MCF 10A (cell line): ENCODE measurements around the gene IRF9. TPM values are rescaled to one million over a fixed set of nuclear protein-coding genes. Genes with fewer than 3 reads are reported as not detected.
A peak's percentile ranks its signal among the peaks of the same experiment; 100 is the strongest.

Experiments
- BruUV-seq: library from RNA; stranded (reverse); fragments of 400-500 nt; replicated peaks from 2 replicates; lab custom pipeline; 2021; lab: Mats Ljungman, UMichigan
- CTCF ChIA-PET: fragments of 300-600 bp; sonication (Branson Sonifier 250); formaldehyde crosslinking; extraction: SDS; loops from one replicate; lab custom pipeline; 2021; ENCODE audit warnings: antibody characterized with exemption, inconsistent platforms; lab: Yijun Ruan, JAX
- POLR2A ChIA-PET: fragments of 300-600, 350-650 bp; sonication (Branson Sonifier 250); formaldehyde crosslinking; extraction: SDS; loops from one replicate; lab custom pipeline; 2020; ENCODE audit warnings: antibody characterized with exemption, inconsistent platforms; lab: Yijun Ruan, JAX
- DNase-seq: peaks from one replicate; pipeline ENCODE4 v3.0.0-alpha.2; 2018; ENCODE audit not compliant: unreplicated experiment
- H3K27ac Mint-ChIP-seq: one replicate; pipeline ENCODE4 v1.8.0; 2022; ENCODE audit warnings: mild to moderate bottlenecking, low read depth, mixed read lengths; ENCODE audit not compliant: unreplicated experiment
- H3K27me3 Mint-ChIP-seq: one replicate; pipeline ENCODE4 v1.8.0; 2022; ENCODE audit warnings: mixed read lengths; ENCODE audit not compliant: insufficient read depth, unreplicated experiment
- H3K36me3 Mint-ChIP-seq: one replicate; pipeline ENCODE4 v1.8.0; 2022; ENCODE audit warnings: mild to moderate bottlenecking, moderate library complexity, mixed read lengths; ENCODE audit not compliant: insufficient read depth, unreplicated experiment
- H3K4me1 Mint-ChIP-seq: one replicate; pipeline ENCODE4 v1.8.0; 2022; ENCODE audit warnings: mixed read lengths; ENCODE audit not compliant: insufficient read depth, unreplicated experiment
- H3K4me3 Mint-ChIP-seq: one replicate; pipeline ENCODE4 v1.8.0; 2022; ENCODE audit warnings: mild to moderate bottlenecking, moderate library complexity, mixed read lengths; ENCODE audit not compliant: unreplicated experiment
- H3K9me3 Mint-ChIP-seq: one replicate; pipeline ENCODE4 v1.8.0; 2022; ENCODE audit warnings: mixed read lengths; ENCODE audit not compliant: unreplicated experiment
- CTCF ChIP-seq: fragments of 200-600 bp; IDR thresholded peaks from one replicate; pipeline ENCODE4 v1.8.0; 2022; ENCODE audit warnings: antibody characterized with exemption, mild to moderate bottlenecking; ENCODE audit not compliant: unreplicated experiment
- intact Hi-C: fragments of 100-400 bp; cut with micrococcal nuclease; formaldehyde crosslinking; loops from 2 replicates; pipeline ENCODE4 v1.14.1; 2022
- microRNA-seq: library from miRNA; unstranded; fragments of <30 nt; microRNA quantifications from one replicate; pipeline ENCODE4 v1.2.0, GENCODE V29; 2022
- total RNA-seq: library from RNA; stranded (reverse); gene quantifications from 2 replicates; pipeline ENCODE4 v1.2.3, GENCODE V29; 2022

The IRF9 gene
- total RNA-seq, 1 experiment from 2014 or later = 13.6 TPM

DNA sequence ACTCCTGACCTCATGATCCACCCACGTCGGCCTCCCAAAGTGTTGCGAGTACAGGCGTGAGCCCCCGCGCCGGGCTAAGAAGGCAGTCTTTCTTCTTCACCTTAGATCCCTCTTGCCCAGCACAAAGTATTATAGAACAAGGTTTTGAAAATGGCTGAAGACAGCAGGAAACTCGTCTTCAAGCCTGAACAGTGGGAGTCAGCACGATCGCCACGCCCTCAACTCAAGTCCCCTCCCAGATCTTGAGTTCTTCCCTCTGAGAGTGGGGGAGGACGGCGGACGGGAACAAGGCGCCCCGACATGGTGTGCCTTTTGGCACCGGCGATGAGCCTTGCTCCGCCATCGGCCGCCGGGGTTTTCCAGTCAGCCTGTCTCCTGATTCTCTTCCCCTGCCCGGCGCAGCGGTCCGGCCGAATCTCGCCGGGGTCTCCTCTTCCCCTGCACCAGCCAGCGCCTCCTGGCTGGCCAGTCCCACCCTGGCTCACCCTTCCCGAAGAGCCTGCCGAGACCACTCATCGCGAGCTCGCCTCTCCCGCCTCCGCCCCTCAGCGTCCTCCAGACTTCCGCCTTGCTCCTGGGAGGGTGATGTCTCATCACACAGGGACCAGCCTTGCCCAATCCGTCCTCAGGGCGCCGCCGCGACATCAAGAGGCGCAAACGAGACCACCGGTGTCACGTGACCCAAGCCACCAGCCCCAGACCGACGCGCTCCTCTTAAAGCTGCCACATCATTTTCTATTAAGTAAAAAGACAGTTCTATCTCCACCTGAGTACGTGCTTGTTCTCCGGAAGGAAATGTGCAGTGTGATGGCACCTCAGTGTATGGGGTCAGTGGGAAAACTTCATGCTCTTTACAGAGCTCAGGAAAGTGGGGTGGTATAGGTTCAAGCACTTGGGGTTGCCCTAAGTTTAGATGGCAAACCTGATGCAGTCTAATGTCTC, 52.1 kb downstream of the IRF9 start, which contains the start of gene CHMP4A:
CHMP4A (minus strand) TSS at position 565 of the 942 bp plus-strand sequence; CDS start at position 516, 49 bp downstream.
- intact Hi-C loops = loop anchor here (2.0 kb wide), 1 partner anchor 24 kb away; the partner anchor contains the start of gene IPO4
- CTCF ChIA-PET = interaction anchor here (0.6 to 4.2 kb wide), 10 partner anchors 13 to 224 kb away, joined by 3 to 32 read pairs (median 4); partner anchors contain the start of genes CIDEB, TINF2 and TM9SF1
- H3K27me3 Mint-ChIP-seq = no peaks in the 10 kb centered on the region
- H3K36me3 Mint-ChIP-seq = peaks cover 75% of the 10 kb centered on the region
- peak; percentile 98 for DNase-seq
- H3K4me1 Mint-ChIP-seq = peaks cover 20% of the 10 kb centered on the region
- TF ChIP-seq CTCF = no peak
- H3K4me3 Mint-ChIP-seq = peak within 1 kb of the TSS; percentile 96
- H3K9me3 Mint-ChIP-seq = no peaks in the 10 kb centered on the region
- peak within 1 kb of the TSS; percentile 99 for H3K27ac Mint-ChIP-seq
- POLR2A ChIA-PET = interaction anchor here (0.6 to 5.9 kb wide), 31 partner anchors 10 to 217 kb away, joined by 3 to 69 read pairs (median 6); partner anchors contain the start of genes DCAF11, DHRS1, GMPR2 and IPO4
- BruUV-seq = no TSS peak

DNA sequence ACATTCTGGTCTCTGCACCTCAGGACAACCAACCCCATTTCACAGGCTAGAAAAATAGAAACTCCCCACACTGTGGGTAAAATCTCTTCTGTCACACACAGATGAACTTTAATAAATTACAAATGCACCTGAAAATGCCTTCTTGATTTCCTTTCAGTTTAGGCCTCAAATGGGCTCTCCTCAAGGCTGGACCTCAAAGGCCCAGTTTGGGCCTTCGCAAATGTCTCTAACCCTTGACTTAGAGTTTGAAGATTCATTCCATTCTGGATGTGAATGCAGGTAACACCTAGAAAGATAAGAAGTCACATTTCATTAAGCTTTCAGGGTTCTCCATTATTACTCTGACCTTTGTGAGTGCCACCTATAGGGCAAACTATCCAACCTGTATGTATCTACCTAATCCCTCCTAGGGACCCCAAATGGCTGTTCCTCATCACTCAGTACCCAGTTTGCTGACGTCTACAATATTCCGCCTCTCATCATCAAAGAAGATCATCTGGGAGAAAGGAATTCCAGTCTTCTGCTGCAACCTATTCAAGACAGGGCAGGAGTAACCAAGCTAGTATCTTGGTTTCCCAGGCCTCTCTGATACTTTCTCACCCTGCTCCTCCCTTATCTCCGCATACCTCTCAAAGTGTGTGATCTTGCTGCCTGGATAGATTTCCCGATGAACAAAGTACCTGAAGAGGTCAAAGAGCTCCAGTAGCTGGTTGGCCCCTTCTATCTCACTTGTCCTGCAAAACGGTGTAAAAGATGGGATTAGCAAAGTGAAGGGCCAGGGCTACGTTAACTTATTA, 53.0 kb downstream of the IRF9 start:
- TSS peak; percentile 79 for BruUV-seq
- Mint-ChIP-seq H3K4me3 (peak overlapping the region; percentile 96), H3K4me1 (peaks cover 20% of the 10 kb centered on the region), H3K9me3 (no peaks in the 10 kb centered on the region), H3K27ac (peak overlapping the region; percentile 99), H3K27me3 (no peaks in the 10 kb centered on the region), H3K36me3 (peaks cover 69% of the 10 kb centered on the region)
- CTCF ChIA-PET = interaction anchor here (0.5 to 4.2 kb wide), 15 partner anchors 14 to 223 kb away, joined by 3 to 32 read pairs (median 4); partner anchors contain the start of genes CIDEB, GMPR2, IRF9 and NEDD8
- intact Hi-C loops = loop anchor here (2.0 kb wide), 1 partner anchor 25 kb away; the partner anchor contains the start of gene IPO4
- no peak for TF ChIP-seq CTCF
- no peak for DNase-seq
- POLR2A ChIA-PET = interaction anchor here (0.7 to 5.9 kb wide), 29 partner anchors 10 to 217 kb away, joined by 3 to 69 read pairs (median 6); partner anchors contain the start of genes DCAF11, DHRS1, GMPR2 and IPO4

GRCh38 chr14:24215495-24216344, 54.7 kb downstream of the IRF9 start, which contains the start of gene MDP1:
MDP1 (minus strand) TSS chr14:24216066; CDS start chr14:24215955, 111 bp downstream.
- no TSS peak for BruUV-seq
- TF ChIP-seq CTCF = peak; percentile 25
- peak within 1 kb of the TSS; percentile 73 for H3K27ac Mint-ChIP-seq
- H3K36me3 Mint-ChIP-seq = peaks cover 53% of the 10 kb centered on the region
- H3K4me3 Mint-ChIP-seq = peak within 1 kb of the TSS; percentile 80
- DNase-seq = peak; percentile 87
- ChIA-PET CTCF (interaction anchor here (0.6 to 4.2 kb wide), 10 partner anchors 9 to 118 kb away, joined by 3 to 32 read pairs (median 5); partner anchors contain the start of genes CIDEB and TINF2), POLR2A (interaction anchor here (0.7 to 5.1 kb wide), 21 partner anchors 9 to 135 kb away, joined by 3 to 69 read pairs (median 5); partner anchors contain the start of genes DCAF11, DHRS1, EMC9 and GMPR2)
- peaks cover 20% of the 10 kb centered on the region for H3K4me1 Mint-ChIP-seq
- H3K9me3 Mint-ChIP-seq = no peaks in the 10 kb centered on the region
- intact Hi-C loops = loop anchor here (1.0 kb wide), 3 partner anchors 17 to 82 kb away; partner anchors contain the start of genes GMPR2 and NEDD8
- H3K27me3 Mint-ChIP-seq = no peaks in the 10 kb centered on the region

Small RNA genes within 50 kb of the gene (microRNA-seq; reads per million reads assigned to microRNA genes)
- gene MIR7703 = not detected

Other genes with a start within 250 kb of the IRF9 start
- 28.4 and 32.5 TPM in 2 replicates for gene DHRS4, start 207.5 kb upstream of the IRF9 start, total RNA-seq
- 18.1 and 20.8 TPM in 2 replicates for gene DHRS4L2, start 172.3 kb upstream of the IRF9 start, total RNA-seq
- gene CARMIL3, start 109.3 kb upstream of the IRF9 start, total RNA-seq = 0.20 TPM in 1 of 2 replicates, not detected in the other
- gene CPNE6, start 89.7 kb upstream of the IRF9 start, total RNA-seq = not detected in 2 replicates
- gene PCK2, start 67.0 kb upstream of the IRF9 start, total RNA-seq = 64.7 and 112 TPM in 2 replicates
- 38.6 and 48.8 TPM in 2 replicates for gene DCAF11, start 46.5 kb upstream of the IRF9 start, total RNA-seq
- 1.3 and 2.1 TPM in 2 replicates for gene NRL, start 46.3 kb upstream of the IRF9 start, total RNA-seq
- gene FITM1, start 30.6 kb upstream of the IRF9 start, total RNA-seq = 0.47 TPM in 1 of 2 replicates, not detected in the other
- 126 and 135 TPM in 2 replicates for gene PSME1, start 25.1 kb upstream of the IRF9 start, total RNA-seq
- gene EMC9, start 19.7 kb upstream of the IRF9 start, total RNA-seq = 49.2 and 49.9 TPM in 2 replicates
- gene PSME2, start 14.7 kb upstream of the IRF9 start, total RNA-seq = 134 and 135 TPM in 2 replicates
- 62.2 and 67.4 TPM in 2 replicates for gene RNF31, start 13.8 kb upstream of the IRF9 start, total RNA-seq
- gene REC8, start 10.8 kb downstream of the IRF9 start, total RNA-seq = 6.1 and 12.1 TPM in 2 replicates
- gene IPO4, start 27.6 kb downstream of the IRF9 start, total RNA-seq = 57.2 and 100 TPM in 2 replicates
- gene TM9SF1, start 34.2 kb downstream of the IRF9 start, total RNA-seq = 67.8 and 103 TPM in 2 replicates
- gene TSSK4, start 44.4 kb downstream of the IRF9 start, total RNA-seq = 0.68 and 1.2 TPM in 2 replicates
- gene CHMP4A, start 52.2 kb downstream of the IRF9 start, total RNA-seq = 88.6 and 99.0 TPM in 2 replicates
- gene MDP1, start 54.8 kb downstream of the IRF9 start, total RNA-seq = 11.0 and 20.2 TPM in 2 replicates
- gene NEDD8, start 71.1 kb downstream of the IRF9 start, total RNA-seq = 233 and 243 TPM in 2 replicates
- 77.3 and 79.9 TPM in 2 replicates for gene GMPR2, start 71.7 kb downstream of the IRF9 start, total RNA-seq
- 47.3 and 47.6 TPM in 2 replicates for gene TINF2, start 81.4 kb downstream of the IRF9 start, total RNA-seq
- gene TGM1, start 101.9 kb downstream of the IRF9 start, total RNA-seq = 16.9 and 26.2 TPM in 2 replicates
- gene RABGGTA, start 110.3 kb downstream of the IRF9 start, total RNA-seq = 51.7 and 75.0 TPM in 2 replicates
- 29.2 and 29.7 TPM in 2 replicates for gene DHRS1, start 138.5 kb downstream of the IRF9 start, total RNA-seq
- gene NOP9, start 138.6 kb downstream of the IRF9 start, total RNA-seq = 29.8 and 31.9 TPM in 2 replicates
- gene CIDEB, start 146.7 kb downstream of the IRF9 start, total RNA-seq = 0.52 and 1.3 TPM in 2 replicates
- 21.7 and 23.8 TPM in 2 replicates for gene LTB4R2, start 148.9 kb downstream of the IRF9 start, total RNA-seq
- 15.8 and 19.9 TPM in 2 replicates for gene LTB4R, start 150.2 kb downstream of the IRF9 start, total RNA-seq
- gene ADCY4, start 173.8 kb downstream of the IRF9 start, total RNA-seq = not detected in 2 replicates
- gene RIPK3, start 178.7 kb downstream of the IRF9 start, total RNA-seq = not detected in 2 replicates
- gene NFATC4, start 206.9 kb downstream of the IRF9 start, total RNA-seq = 0.23 and 1.7 TPM in 2 replicates
- not detected in 2 replicates for gene NYNRIN, start 237.7 kb downstream of the IRF9 start, total RNA-seq